ENCODE measurements around the gene GPR137.

GPR137 gene

DNA sequence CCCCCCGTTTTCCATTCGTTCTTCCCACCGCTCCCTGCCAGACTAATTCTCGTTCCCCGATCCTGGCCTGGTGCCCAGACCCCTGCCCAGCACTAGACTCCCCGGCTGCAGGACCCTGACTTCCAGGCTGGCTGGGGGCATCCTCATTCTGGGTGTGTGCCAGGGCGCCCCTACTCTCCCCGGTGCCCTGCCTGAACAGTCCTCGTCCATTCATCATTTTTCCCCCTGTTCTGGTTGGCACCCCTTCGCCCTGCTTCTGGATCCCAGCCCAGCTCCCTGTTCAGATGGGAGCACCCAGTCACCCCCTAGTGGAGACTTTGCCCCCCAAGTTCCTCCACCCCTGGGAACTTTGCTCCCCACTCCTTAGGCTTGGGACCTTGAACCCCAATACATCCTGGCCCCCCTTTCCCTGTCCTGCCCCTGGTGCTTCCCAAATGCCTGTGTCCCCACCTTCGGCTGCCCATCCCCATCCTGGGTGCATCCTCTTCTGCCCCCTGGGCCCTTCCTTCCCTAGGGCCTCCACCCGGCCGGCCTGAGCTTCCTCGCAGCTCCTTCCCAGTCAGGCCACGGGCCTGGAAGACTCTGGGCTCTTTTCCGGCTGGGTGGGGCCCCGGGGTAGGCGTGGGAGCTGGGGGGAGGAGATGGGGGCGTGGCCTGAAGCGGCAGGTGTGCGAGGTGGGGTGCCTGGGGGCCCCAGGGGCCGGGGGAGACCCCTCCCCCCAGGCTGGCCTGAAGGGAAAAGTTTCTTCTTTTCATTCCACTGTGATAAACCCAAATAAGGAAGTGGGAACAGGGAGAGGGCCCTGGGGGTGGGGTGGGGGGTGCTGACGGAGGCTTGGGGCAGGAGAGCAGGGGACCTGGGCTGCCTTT lies 33.4 kb upstream of the GPR137 start:
- no peak for TF ChIP-seq JUND (IDR thresholded peaks at IDR 0.05; ENCODE audit: low read depth)
- in situ Hi-C loops (cut with HindIII; ENCODE audit: low pct_unique_long_range_greater_than_20kb, low sequenced_read_pairs): no loop called here
- DNase-seq (ENCODE audit: low read depth in 1 of 2, low spot score in 1 of 2): peak; percentile 84 to 95

DNA sequence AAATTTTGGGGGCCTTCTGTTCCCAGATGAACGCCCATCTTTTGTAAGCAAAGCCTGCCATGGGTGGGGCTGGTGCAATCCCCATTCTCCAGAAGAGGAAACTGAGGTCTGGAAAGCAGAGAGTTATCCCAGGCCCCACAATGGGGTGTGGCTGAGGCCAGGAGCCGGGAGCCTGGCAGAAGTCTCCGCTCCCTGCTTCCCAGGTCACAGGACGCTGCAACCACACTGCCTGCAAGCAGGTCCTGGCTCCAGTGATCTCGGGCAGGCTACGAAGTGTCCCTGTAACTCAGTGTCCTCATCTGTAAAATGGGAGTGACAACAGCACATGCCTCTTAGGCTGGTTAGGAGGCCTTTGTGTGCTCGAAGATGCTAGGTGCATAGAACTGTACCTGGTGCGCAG lies 32.6 kb upstream of the GPR137 start:
- TF ChIP-seq JUND (IDR thresholded peaks at IDR 0.05; ENCODE audit: low read depth): no peak
- no peak for DNase-seq (ENCODE audit: low read depth in 1 of 2, low spot score in 1 of 2)
- in situ Hi-C loops (cut with HindIII; ENCODE audit: low pct_unique_long_range_greater_than_20kb, low sequenced_read_pairs): no loop called here

DNA sequence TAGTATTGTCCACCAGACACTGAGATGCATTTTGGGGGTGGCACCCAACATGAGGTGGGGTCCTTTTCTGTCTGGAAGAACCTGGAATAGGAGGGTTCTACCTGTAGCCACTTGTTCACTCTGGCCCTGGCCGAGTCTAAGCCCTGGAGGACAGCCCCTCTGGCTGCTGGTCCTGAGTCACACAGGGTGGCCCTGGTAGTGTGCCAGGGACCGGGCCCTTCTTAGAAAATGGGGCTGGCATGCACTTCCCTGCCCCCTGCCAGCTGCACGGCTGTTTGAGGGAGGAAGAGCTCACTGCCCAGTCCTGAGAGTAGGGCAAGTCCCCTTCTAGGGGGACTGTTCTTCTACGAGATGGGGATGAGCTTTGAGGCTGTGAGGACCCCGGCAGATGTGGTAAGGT lies 32.2 kb upstream of the GPR137 start:
- in situ Hi-C loops (cut with HindIII; ENCODE audit: low pct_unique_long_range_greater_than_20kb, low sequenced_read_pairs): no loop called here
- DNase-seq (ENCODE audit: low read depth in 1 of 2, low spot score in 1 of 2): no peak

DNA sequence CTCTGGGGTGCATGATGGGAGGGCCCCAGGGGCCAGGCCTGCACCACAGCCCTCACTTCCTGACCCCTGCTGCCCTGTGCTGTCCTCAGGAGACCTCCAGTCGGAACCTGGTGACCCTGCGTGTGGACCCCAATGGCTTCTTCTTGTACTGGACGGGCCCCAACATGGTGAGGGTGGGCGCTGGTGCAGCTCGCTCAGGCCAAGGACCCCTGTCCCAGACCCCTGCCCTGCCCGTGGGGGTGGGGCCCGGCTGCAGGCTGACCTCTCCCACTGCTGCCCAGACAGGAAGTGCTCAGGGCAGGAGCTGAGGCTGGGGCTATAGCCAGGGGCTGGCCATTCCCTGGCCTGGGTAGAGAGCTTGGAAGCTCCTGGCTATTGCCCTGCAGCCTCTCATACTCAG lies 31.3 kb upstream of the GPR137 start:
- no peak for DNase-seq (ENCODE audit: low read depth in 1 of 2, low spot score in 1 of 2)
- TF ChIP-seq JUND (IDR thresholded peaks at IDR 0.05; ENCODE audit: low read depth): no peak

More for the DNA sequence above, 32.2 kb upstream of the GPR137 start:
- TF ChIP-seq JUND (IDR thresholded peaks at IDR 0.05; ENCODE audit: low read depth): no peak

GRCh38 chr11:64255135-64256128 lies 30.2 kb upstream of the GPR137 start:
- in situ Hi-C loops (cut with HindIII; ENCODE audit: low pct_unique_long_range_greater_than_20kb, low sequenced_read_pairs): no loop called here
- no peak for TF ChIP-seq JUND (IDR thresholded peaks at IDR 0.05; ENCODE audit: low read depth)

More for the DNA sequence above, 31.3 kb upstream of the GPR137 start:
- in situ Hi-C loops (cut with HindIII; ENCODE audit: low pct_unique_long_range_greater_than_20kb, low sequenced_read_pairs): no loop called here

DNA sequence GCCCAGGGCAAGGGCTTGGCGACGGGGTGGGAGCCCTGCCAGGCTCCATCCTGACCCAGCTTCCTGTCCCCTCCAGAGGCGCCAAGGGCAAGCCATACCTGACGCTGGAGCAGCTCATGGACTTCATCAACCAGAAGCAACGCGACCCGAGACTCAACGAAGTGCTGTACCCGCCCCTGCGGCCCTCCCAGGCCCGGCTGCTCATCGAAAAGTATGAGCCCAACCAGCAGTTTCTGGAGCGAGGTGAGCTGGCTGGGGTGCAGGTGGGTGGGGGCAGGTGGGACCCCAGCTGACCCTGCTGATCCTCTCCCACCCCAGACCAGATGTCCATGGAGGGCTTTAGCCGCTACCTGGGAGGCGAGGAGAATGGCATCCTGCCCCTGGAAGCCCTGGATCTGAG lies 29.3 kb upstream of the GPR137 start:
- no peak for DNase-seq (ENCODE audit: low read depth in 1 of 2, low spot score in 1 of 2)
- in situ Hi-C loops (cut with HindIII; ENCODE audit: low pct_unique_long_range_greater_than_20kb, low sequenced_read_pairs): no loop called here
- TF ChIP-seq JUND (IDR thresholded peaks at IDR 0.05; ENCODE audit: low read depth): no peak

More at GRCh38 chr11:64255135-64256128, 30.2 kb upstream of the GPR137 start:
- no peak for DNase-seq (ENCODE audit: low read depth in 1 of 2, low spot score in 1 of 2)

DNA sequence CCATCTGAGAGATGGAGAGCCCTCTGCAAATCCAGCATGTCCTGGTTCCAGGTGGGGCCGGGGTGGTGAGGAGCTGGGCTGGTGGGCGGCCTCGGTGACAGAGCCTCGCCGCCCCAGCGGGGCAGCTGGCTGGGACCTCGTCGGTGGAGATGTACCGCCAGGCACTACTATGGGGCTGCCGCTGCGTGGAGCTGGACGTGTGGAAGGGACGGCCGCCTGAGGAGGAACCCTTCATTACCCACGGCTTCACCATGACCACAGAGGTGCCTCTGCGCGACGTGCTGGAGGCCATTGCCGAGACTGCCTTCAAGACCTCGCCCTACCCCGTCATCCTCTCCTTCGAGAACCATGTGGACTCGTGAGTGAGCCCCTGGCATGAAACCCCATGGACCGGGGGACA lies 27.3 kb upstream of the GPR137 start:
- no peak for DNase-seq (ENCODE audit: low read depth in 1 of 2, low spot score in 1 of 2)
- in situ Hi-C loops (cut with HindIII; ENCODE audit: low pct_unique_long_range_greater_than_20kb, low sequenced_read_pairs): no loop called here
- TF ChIP-seq JUND (IDR thresholded peaks at IDR 0.05; ENCODE audit: low read depth): no peak

GRCh38 chr11:64258946-64259532 lies 26.6 kb upstream of the GPR137 start:
- DNase-seq (ENCODE audit: low read depth in 1 of 2, low spot score in 1 of 2): no peak
- no peak for TF ChIP-seq JUND (IDR thresholded peaks at IDR 0.05; ENCODE audit: low read depth)
- in situ Hi-C loops (cut with HindIII; ENCODE audit: low pct_unique_long_range_greater_than_20kb, low sequenced_read_pairs): no loop called here

DNA sequence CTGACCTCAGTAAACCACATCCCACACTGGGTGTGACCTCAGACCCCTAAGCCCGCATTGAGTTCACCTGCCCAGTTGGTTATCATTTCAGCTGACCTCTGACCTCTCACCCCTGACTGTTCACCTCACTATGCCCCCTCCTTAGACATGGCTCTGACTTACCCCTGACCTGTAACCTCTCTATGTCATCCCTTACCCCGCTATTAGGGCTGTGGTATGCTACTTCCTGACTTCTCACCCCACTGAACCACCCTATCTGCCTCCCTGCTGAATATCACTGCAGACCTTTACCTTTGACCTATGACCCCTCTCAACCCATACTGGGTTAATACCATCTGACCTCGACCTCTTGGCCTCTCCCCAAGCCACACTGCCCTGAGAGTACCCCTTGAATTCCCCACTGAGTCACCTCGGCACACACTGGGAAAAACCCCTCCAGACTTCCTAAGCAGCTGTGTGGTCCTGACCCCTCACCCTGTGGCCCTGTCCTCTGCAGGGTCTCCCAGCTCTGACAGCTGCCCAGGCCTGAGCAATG lies 26.0 kb upstream of the GPR137 start:
- DNase-seq (ENCODE audit: low read depth in 1 of 2, low spot score in 1 of 2): no peak
- no peak for TF ChIP-seq JUND (IDR thresholded peaks at IDR 0.05; ENCODE audit: low read depth)
- in situ Hi-C loops (cut with HindIII; ENCODE audit: low pct_unique_long_range_greater_than_20kb, low sequenced_read_pairs): no loop called here

GRCh38 chr11:64260147-64260708 lies 25.4 kb upstream of the GPR137 start:
- in situ Hi-C loops (cut with HindIII; ENCODE audit: low pct_unique_long_range_greater_than_20kb, low sequenced_read_pairs): no loop called here
- no peak for TF ChIP-seq JUND (IDR thresholded peaks at IDR 0.05; ENCODE audit: low read depth)
- DNase-seq (ENCODE audit: low read depth in 1 of 2, low spot score in 1 of 2): no peak

DNA sequence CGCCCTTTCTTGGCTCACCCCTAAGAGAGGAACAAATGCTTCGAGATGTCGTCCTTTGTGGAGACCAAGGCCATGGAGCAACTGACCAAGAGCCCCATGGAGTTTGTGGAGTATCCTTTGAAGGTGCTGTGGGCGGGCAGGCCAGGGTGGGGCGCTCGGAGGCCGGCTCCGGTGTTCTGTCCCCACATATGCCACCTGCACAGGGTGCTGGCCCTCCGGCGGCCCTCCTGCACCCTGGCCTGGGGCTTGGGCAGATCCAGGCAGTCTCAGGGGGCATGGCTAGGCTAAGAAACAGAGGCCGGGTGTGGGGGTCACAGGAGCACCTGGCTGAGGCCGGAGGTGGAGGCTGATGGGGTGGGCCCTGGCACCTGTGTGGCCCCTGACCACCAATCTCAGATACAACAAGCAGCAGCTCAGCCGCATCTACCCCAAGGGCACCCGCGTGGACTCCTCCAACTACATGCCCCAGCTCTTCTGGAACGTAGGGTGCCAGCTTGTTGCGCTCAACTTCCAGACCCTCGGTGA lies 24.0 kb upstream of the GPR137 start:
- no peak for TF ChIP-seq JUND (IDR thresholded peaks at IDR 0.05; ENCODE audit: low read depth)
- no peak for DNase-seq (ENCODE audit: low read depth in 1 of 2, low spot score in 1 of 2)
- in situ Hi-C loops (cut with HindIII; ENCODE audit: low pct_unique_long_range_greater_than_20kb, low sequenced_read_pairs): no loop called here
